ENCODE measurements around the gene NRIP1.

- no peak for TF ChIP-seq REST (IDR thresholded peaks at IDR 0.05; ENCODE audit: low read depth)
- no peak for TF ChIP-seq RAD21 (IDR thresholded peaks at IDR 0.05; ENCODE audit: low read depth)
- no peak for TF ChIP-seq YY1 (IDR thresholded peaks at IDR 0.05; ENCODE audit: extremely low read depth, insufficient replicate concordance, low read depth, low read length)
- no peak for TF ChIP-seq CTCF (IDR thresholded peaks at IDR 0.05 in 2 of 3, conservative IDR thresholded peaks at IDR 0.05 in 1 of 3; ENCODE audit: borderline replicate concordance in 1 of 3, insufficient read depth in 1 of 3, low read depth in 2 of 3, low read length in 2 of 3)
- TF ChIP-seq POLR2AphosphoS5 (IDR thresholded peaks at IDR 0.05; ENCODE audit: low read depth, low read length) = no peak
- TF ChIP-seq JUND (IDR thresholded peaks at IDR 0.05) = no peak
- no peak for TF ChIP-seq SIN3A (IDR thresholded peaks at IDR 0.05; ENCODE audit: low read depth)
- TF ChIP-seq EZH2 (IDR thresholded peaks at IDR 0.05) = no peak
- no peak for TF ChIP-seq EGR1 (IDR thresholded peaks at IDR 0.05; ENCODE audit: low read depth)
- TF ChIP-seq FOSL1 (IDR thresholded peaks at IDR 0.05; ENCODE audit: low read depth) = no peak
Observed at GRCh38 chr21:15095326-15095725, 30.5 kb upstream of the NRIP1 start.

All from HCT116 (cell line).